ENCODE results near the gene MADD.

The MADD gene

DNA sequence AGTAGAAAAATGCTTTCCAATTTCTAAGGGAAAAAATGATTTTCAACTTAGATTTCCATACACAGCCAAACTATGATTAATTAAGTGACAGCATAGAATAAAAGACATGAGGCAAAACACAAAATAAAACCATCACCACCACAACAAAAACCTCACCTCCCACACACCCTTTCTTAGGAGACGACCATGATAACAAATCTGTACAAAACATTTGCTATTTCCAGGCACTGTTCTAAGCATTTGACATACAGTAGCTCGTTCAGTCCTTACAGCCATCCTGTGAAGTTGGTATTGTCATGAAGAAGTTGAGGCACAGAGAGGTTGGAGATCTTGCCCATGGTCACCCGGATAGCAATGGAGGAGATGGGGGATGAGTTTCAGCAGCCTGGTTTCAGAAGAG, 99.7 kb downstream of the MADD start:
- Mint-ChIP-seq H3K4me1 (peaks cover 29% of the 10 kb centered on the region), H3K4me3 (no peak overlapping the region), H3K27ac (peak overlapping the region; percentile 74), H3K36me3 (peaks cover 36% of the 10 kb centered on the region), H3K27me3 (no peaks in the 10 kb centered on the region), H3K9me3 (no peaks in the 10 kb centered on the region)
- DNase-seq (ENCODE audit: low spot score in 2 of 2) (no peak), ATAC-seq (ENCODE audit: low read depth) (no peak)

DNA sequence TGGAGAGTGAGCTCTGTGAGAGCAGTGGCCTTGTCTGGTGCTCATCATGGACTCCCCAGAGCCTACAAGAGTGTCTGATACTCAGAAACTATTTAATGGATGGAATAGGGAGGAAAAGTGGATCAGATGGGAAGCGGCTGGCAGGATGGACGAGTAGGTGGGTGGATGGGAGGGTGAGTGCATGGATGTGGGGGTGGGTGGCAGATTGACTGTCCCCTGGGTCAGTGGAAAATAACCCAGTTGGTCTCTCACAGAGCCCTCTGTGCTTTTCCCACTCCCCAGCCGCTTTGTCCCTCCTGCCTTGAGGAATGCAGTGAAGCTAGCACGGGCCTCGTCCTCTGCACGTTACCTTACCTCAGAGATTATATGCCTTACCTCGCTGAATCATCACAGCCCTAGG, 102.5 kb downstream of the MADD start:
- DNase-seq (ENCODE audit: low spot score in 2 of 2), result no peak
- Mint-ChIP-seq H3K4me3 (no peak overlapping the region), H3K36me3 (peaks cover 26% of the 10 kb centered on the region), H3K9me3 (no peaks in the 10 kb centered on the region), H3K27me3 (no peaks in the 10 kb centered on the region), H3K4me1 (peaks cover 30% of the 10 kb centered on the region), H3K27ac (peak overlapping the region; percentile 29)
- ATAC-seq (ENCODE audit: low read depth), result no peak

DNA sequence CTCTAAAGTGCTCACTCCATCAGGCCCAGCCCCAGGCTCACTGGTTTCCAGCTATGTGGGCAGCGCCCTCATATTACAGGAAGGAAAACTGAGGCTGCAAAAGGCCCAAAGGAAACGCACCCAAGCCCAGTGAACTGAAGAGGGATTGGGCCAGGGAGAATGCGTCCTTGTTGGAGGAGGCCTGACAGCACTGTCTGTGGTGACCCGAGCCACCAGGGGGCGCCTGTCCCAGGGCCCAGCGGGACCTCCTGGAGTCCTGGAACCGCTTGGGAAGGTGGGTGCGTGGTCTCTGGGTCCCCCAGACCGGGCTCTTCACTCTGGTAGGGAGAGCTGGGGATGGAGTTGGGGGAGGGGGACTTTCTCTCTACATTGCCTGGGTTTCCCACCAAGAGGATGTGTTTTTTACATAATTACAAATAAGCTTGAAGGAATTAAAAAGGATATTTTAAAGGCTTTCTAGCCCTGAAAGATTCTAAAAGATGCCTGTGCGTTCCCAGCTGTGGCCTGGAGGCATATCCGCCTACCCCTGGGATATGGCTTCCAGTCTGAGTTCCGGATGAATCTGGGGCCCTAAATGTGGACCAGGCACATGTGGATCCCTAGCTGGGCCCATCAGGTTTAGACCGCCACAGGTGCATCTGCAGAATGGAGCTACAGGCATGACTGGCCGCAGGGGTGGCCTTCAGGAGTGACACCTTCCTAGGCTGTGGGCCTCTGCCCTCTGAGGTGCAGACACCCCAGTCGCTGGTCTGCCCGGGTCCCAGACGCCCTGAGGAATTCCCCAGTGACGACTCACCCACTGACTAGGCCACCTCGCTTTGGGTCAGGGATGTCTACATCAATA, 104.2 kb downstream of the MADD start:
- peak; percentile 77 to 84 for DNase-seq (ENCODE audit: low spot score in 2 of 2)
- Mint-ChIP-seq H3K4me3 (peak overlapping the region; percentile 33), H3K9me3 (no peaks in the 10 kb centered on the region), H3K27ac (peak overlapping the region; percentile 42), H3K27me3 (no peaks in the 10 kb centered on the region), H3K36me3 (peaks cover 24% of the 10 kb centered on the region), H3K4me1 (peaks cover 29% of the 10 kb centered on the region)
- peak; percentile 38 for ATAC-seq (ENCODE audit: low read depth)

DNA sequence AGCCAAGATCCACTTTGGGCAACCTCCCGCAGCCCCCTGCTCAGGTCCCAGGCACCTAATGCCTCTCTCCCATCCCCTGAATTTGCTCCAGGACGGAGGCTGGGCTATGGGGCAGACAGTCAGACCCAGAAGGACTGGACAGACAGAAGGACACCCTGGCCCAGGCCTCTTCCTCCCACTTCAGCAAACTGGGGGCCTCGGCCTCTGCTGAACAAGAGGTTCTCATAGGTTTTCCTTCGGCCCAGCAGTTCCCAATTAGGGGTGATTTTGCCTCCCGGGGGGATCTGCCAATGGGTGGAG, 104.7 kb downstream of the MADD start:
- H3K4me3 Mint-ChIP-seq, result peak overlapping the region; percentile 33
- DNase-seq (ENCODE audit: low spot score in 2 of 2) (no peak), ATAC-seq (ENCODE audit: low read depth) (no peak)
- peaks cover 20% of the 10 kb centered on the region for H3K36me3 Mint-ChIP-seq
- H3K27me3 Mint-ChIP-seq, result no peaks in the 10 kb centered on the region
- H3K27ac Mint-ChIP-seq, result peak overlapping the region; percentile 42
- no peaks in the 10 kb centered on the region for H3K9me3 Mint-ChIP-seq
- H3K4me1 Mint-ChIP-seq, result peaks cover 24% of the 10 kb centered on the region

DNA sequence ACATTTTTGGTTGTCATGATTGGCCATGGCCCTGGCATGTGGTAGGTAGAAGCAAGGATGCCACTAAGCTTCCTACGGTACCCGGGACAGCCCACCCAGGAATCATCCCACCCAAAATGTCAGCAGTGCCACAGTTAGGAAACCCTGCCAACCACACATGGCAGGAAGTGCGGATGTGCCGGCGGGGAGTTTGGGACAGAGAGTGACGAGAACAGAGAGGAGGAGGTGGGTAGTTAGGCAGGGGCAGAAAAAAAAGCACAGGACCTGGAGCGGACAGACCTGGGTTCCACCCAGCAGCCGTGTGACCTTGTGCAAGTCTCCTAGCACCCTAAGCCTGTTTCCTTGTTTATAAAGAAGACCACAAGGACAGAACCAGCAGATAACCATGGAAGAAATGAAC, 105.1 kb downstream of the MADD start:
- ATAC-seq (ENCODE audit: low read depth), result no peak
- Mint-ChIP-seq H3K9me3 (no peaks in the 10 kb centered on the region), H3K27ac (peak overlapping the region; percentile 42), H3K36me3 (peaks cover 18% of the 10 kb centered on the region), H3K4me1 (peaks cover 21% of the 10 kb centered on the region), H3K4me3 (peak overlapping the region; percentile 54), H3K27me3 (no peaks in the 10 kb centered on the region)
- DNase-seq (ENCODE audit: low spot score in 2 of 2), result no peak

DNA sequence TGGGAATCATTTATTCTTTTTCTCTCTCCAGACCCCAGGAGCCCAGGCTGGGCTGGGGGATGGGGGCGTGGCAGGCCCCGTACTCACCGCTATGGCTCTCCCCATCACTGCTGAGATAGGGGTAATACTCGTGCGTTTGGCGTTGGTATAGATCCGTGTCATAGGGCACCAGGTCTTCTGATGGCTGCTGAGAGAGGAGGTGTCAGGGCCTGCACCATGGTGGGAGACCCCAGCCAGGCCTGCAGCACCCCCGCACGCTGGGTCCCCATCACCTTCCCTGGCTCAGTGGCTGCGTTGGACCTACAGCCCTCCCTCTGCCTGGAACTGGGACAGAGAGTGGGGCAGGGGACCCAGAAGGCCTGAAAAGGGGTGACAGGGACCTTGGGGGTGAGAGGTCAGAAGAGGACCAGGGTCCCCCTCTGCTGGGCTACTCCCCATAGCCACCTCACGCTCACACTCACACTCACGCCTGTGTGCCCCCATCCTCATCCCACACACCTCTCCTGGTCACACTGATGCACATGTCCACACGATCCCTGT, 105.7 kb downstream of the MADD start:
- Mint-ChIP-seq H3K4me3 (peak overlapping the region; percentile 98), H3K27ac (no peak overlapping the region), H3K36me3 (peaks cover 17% of the 10 kb centered on the region), H3K27me3 (no peaks in the 10 kb centered on the region), H3K9me3 (no peaks in the 10 kb centered on the region), H3K4me1 (peaks cover 20% of the 10 kb centered on the region)
- ATAC-seq (ENCODE audit: low read depth), result no peak
- no peak for DNase-seq (ENCODE audit: low spot score in 2 of 2)

DNA sequence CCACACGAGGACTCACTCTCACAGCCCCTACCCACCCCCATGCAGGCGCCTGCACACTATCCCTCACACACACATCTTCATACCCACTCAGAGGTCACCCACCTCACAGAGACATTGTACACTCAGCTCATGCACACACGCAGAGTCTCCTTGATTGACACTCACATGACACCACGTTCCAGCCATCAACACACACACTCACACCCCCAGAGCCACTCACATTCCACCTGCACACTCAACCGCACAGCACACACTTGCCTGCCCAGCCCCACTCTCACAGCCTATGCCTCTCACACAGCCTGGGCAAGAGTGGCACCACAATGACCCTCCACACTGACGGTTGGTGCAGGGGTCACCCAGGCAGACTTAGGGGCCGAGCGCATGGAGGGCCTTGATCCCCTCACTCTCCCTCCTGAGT, 106.2 kb downstream of the MADD start:
- Mint-ChIP-seq H3K27ac (no peak overlapping the region), H3K9me3 (no peaks in the 10 kb centered on the region), H3K27me3 (no peaks in the 10 kb centered on the region), H3K36me3 (peaks cover 12% of the 10 kb centered on the region), H3K4me1 (peaks cover 19% of the 10 kb centered on the region), H3K4me3 (peak overlapping the region; percentile 98)
- ATAC-seq (ENCODE audit: low read depth) (no peak), DNase-seq (ENCODE audit: low spot score in 2 of 2) (no peak)

DNA sequence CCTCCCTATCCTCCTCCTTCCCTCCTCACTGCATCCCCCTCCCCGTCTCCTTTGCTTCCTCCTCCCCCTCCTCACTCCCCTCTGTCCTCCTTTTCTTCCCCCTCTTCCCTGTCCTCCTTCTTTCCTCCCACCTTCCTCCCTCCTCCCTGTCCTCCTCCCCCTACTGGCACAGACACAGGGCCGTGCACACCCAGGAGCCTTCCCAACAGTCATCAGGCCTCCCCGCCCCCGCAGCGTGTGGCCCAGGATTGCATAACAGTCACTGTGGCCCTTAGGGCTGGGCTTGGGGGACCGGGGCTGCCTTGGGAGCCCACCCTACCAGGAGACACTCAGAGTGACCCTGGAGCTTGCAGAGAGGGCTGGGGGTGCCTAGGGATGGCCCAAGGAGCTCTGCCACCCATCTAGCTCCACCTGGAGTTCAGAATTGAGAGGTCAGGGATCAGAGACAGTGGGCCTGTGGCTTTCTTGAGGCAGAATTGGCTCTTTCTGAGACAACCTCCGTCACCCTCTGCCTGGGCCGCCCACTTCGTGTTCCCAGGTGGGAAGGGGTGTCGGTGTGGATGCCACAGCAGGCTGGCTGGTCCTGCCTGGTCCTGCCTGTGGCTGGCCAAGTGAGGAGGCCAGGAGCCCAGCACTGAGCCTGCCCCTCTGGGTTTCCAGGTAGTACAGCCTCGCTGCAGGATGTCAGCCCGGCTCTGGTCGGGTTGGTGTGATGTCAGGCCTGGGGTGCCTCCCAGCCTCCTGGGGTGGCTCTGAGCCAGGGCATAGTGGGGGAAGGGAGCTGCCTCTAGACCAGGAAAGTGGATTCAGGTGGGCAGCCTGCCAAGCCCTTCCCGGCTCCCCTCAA, 106.8 kb downstream of the MADD start:
- Mint-ChIP-seq H3K36me3 (peaks cover 11% of the 10 kb centered on the region), H3K4me1 (peaks cover 17% of the 10 kb centered on the region), H3K4me3 (peak overlapping the region; percentile 98), H3K27ac (no peak overlapping the region), H3K27me3 (no peaks in the 10 kb centered on the region), H3K9me3 (no peaks in the 10 kb centered on the region)
- DNase-seq (ENCODE audit: low spot score in 2 of 2) (no peak), ATAC-seq (ENCODE audit: low read depth) (peak; percentile 28)

DNA sequence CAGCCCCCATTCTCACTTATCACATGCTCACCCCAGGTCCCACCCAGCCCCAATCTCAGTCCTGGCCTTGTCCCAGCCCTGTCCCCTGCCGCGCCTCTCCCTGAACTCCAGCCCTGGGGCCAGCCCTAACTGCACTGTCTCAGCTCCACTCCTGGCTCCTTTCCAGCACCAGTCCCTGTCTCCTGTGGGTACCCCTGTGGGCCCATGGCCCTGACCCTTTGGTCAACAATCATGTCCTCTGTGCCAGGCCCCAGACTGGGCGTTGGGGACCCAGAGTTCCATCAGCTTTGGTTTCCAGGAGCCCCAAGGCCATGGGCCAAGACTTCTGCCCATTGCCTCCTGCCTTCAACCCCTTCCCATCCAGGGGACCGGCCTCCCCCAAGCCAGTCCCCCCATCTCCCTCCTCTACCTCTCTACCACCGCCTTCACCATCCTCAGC, 107.7 kb downstream of the MADD start:
- H3K4me3 Mint-ChIP-seq, result peak overlapping the region; percentile 98
- ATAC-seq (ENCODE audit: low read depth) (no peak), DNase-seq (ENCODE audit: low spot score in 2 of 2) (no peak)
- peaks cover 18% of the 10 kb centered on the region for H3K4me1 Mint-ChIP-seq
- peaks cover 5% of the 10 kb centered on the region for H3K36me3 Mint-ChIP-seq
- no peaks in the 10 kb centered on the region for H3K27me3 Mint-ChIP-seq
- H3K9me3 Mint-ChIP-seq, result no peaks in the 10 kb centered on the region
- H3K27ac Mint-ChIP-seq, result no peak overlapping the region

DNA sequence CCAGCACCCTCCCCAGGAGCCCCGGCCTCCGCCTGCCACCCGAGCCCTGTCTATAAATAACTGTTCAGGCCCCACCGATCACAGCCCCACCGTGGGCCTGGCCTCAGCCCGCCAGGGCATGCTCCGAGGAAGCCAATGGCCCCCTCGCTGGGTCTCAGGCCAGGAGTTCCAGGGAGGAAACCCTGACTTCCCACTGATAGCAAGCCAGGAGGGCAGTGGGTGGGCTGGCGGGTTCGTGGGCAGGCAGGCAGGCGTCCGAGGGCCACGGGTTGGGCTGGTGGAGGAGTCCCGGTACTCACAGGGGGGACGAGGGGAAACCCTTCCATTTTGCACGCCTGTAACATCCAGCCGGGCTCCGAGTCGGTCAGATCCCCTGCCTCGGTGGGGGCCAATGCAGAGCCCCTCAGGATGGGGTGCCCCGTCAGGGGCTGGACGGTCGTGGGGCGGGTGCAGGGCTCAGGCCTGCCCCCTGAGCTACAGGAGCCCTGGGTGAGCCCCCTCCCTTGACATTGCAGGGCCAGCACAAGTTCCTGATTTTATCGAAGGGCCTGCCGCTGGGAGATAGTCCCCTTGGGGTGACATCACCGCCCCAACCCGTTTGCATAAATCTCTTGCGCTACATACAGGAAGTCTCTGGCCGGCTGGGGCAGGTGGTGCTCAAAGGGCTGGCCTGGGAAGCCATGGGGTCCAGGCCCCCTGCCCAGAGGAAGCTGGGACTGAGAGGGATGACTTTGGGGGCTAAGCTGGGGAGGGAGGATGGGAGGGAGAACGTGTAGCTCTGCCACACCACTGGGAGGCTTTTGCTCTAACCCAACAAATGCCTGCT, 108.3 kb downstream of the MADD start, which contains the start of gene SPI1:
TSS of gene SPI1 (minus strand) at position 538 of the 826 bp plus-strand sequence. CDS start at position 344, 194 bp downstream.
- Mint-ChIP-seq H3K36me3 (peaks cover 1% of the 10 kb centered on the region), H3K4me1 (peaks cover 20% of the 10 kb centered on the region), H3K4me3 (peak within 1 kb of the TSS; percentile 98), H3K9me3 (no peaks in the 10 kb centered on the region), H3K27ac (no peak within 1 kb of the TSS), H3K27me3 (no peaks in the 10 kb centered on the region)
- DNase-seq (ENCODE audit: low spot score in 2 of 2), result peak; percentile 71 to 72
- ATAC-seq (ENCODE audit: low read depth), result peak; percentile 91

DNA sequence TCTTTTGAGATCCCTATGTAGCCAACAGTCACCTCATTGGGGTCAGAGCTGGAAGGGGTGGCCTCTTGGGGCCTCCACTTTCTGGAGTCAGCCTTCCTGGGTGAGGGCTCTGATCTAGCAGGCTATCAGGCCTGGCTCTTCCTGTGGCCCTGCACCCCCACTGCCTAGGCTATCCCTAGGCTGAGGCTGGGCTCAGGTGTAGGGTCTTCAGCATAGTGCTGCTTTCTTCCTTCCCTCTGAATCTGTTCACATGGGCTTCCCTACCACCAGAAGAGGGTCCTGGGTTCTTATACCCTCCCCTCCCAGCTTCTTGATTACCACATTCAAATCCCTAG, 108.9 kb downstream of the MADD start:
- H3K4me3 Mint-ChIP-seq, result peak overlapping the region; percentile 98
- ATAC-seq (ENCODE audit: low read depth), result no peak
- H3K4me1 Mint-ChIP-seq, result peaks cover 22% of the 10 kb centered on the region
- no peak overlapping the region for H3K27ac Mint-ChIP-seq
- no peaks in the 10 kb centered on the region for H3K9me3 Mint-ChIP-seq
- H3K27me3 Mint-ChIP-seq, result no peaks in the 10 kb centered on the region
- H3K36me3 Mint-ChIP-seq, result peaks cover 1% of the 10 kb centered on the region
- DNase-seq (ENCODE audit: low spot score in 2 of 2), result no peak

DNA sequence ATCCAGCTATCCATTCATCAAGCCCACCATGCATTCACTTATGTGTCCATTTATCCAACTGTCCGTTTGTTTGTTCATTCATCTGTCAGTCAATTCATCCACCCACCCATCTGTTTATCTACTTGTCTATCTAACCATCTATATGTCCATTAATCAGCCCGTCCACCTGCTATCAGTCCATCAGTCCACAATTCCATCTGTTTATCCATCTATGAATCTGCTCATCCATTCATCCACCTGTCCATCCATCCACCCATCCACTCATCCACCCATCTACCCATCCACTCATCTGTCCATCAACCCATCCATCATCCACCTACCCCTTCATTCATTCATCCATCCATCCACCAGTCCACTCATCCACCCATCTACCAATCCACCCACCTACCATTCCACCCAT, 109.4 kb downstream of the MADD start:
- ATAC-seq (ENCODE audit: low read depth) (no peak), DNase-seq (ENCODE audit: low spot score in 2 of 2) (no peak)
- Mint-ChIP-seq H3K36me3 (peaks cover 1% of the 10 kb centered on the region), H3K27me3 (no peaks in the 10 kb centered on the region), H3K9me3 (no peaks in the 10 kb centered on the region), H3K4me1 (peaks cover 22% of the 10 kb centered on the region), H3K4me3 (no peak overlapping the region), H3K27ac (no peak overlapping the region)

All from memory B cell (primary cell).